ENCODE data around the gene MIA.
"Not testable (repeated sequence)": the region's sequence is repeated elsewhere in the genome, so short reads cannot be mapped to it uniquely, and the experiment has no call there.

Gene MIA

DNA sequence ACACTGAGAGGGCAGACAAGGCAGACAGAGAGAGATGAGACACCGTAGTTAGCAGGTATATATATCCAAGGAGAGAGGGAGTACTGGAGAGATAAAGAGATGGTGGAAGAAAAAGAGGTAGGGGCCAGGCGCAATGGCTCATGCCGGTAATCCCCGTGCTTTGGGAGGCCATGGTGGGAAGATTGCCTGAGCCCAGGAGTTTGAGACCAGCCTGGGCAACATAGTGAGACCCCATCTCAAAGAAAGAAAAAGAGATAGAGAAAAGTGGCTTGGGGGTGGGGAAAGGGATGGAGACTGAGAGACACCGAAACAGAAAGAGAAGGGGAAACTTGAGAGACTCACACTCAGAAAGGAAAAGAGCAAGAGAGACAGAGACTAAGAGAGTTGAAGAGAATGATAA lies 5.3 kb downstream of the MIA start:
- DNase-seq (ENCODE audit: low spot score): no peak
- in situ Hi-C loops (cut with MboI; ENCODE audit: low sequenced_read_pairs, unreplicated experiment): no loop called here
- TF ChIP-seq, protein P1, sequence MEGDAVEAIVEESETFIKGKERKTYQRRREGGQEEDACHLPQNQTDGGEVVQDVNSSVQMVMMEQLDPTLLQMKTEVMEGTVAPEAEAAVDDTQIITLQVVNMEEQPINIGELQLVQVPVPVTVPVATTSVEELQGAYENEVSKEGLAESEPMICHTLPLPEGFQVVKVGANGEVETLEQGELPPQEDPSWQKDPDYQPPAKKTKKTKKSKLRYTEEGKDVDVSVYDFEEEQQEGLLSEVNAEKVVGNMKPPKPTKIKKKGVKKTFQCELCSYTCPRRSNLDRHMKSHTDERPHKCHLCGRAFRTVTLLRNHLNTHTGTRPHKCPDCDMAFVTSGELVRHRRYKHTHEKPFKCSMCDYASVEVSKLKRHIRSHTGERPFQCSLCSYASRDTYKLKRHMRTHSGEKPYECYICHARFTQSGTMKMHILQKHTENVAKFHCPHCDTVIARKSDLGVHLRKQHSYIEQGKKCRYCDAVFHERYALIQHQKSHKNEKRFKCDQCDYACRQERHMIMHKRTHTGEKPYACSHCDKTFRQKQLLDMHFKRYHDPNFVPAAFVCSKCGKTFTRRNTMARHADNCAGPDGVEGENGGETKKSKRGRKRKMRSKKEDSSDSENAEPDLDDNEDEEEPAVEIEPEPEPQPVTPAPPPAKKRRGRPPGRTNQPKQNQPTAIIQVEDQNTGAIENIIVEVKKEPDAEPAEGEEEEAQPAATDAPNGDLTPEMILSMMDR (IDR thresholded peaks at IDR 0.05; ENCODE audit: borderline replicate concordance, control extremely low read depth, extremely low read depth, insufficient read depth, missing control alignments): no peak

DNA sequence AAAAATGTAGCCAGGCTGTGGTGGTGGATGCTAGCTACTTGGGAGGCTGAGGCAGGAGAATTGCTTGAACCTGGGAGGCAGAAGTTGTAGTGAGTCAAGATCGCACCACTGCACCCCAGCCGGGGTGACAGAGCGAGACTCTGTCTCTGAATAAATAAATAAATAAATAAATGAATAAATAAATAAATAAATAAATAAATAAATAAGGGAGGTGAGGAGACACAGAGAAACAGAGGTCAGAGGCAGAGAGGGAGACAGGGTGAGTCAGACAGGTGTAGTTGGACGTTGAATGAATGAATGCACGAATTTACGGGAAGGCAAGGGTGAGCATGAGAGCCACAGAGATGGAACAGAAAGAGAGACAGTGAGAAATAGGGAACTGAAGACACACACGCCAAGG lies 5.8 kb downstream of the MIA start:
- DNase-seq (ENCODE audit: low spot score): no peak
- in situ Hi-C loops (cut with MboI; ENCODE audit: low sequenced_read_pairs, unreplicated experiment): no loop called here
- TF ChIP-seq, protein P1 (IDR thresholded peaks at IDR 0.05; ENCODE audit: borderline replicate concordance, control extremely low read depth, extremely low read depth, insufficient read depth, missing control alignments): no peak

DNA sequence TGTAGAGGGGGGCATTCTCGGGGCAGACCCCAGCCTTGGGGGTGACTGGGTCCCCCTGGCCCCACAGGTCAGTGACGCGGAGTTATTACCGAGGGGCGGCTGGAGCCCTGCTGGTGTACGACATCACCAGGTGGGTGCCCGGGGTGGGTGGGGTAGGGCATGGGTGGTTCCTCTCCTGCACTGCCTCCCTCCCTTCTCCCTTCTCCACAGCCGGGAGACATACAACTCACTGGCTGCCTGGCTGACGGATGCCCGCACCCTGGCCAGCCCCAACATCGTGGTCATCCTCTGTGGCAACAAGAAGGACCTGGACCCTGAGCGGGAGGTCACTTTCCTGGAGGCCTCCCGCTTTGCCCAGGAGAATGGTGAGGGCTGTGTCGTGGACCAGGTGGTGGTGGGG lies 8.4 kb downstream of the MIA start:
- DNase-seq (ENCODE audit: low spot score): no peak
- in situ Hi-C loops (cut with MboI; ENCODE audit: low sequenced_read_pairs, unreplicated experiment): no loop called here
- TF ChIP-seq, protein P1 (IDR thresholded peaks at IDR 0.05; ENCODE audit: borderline replicate concordance, control extremely low read depth, extremely low read depth, insufficient read depth, missing control alignments): no peak

DNA sequence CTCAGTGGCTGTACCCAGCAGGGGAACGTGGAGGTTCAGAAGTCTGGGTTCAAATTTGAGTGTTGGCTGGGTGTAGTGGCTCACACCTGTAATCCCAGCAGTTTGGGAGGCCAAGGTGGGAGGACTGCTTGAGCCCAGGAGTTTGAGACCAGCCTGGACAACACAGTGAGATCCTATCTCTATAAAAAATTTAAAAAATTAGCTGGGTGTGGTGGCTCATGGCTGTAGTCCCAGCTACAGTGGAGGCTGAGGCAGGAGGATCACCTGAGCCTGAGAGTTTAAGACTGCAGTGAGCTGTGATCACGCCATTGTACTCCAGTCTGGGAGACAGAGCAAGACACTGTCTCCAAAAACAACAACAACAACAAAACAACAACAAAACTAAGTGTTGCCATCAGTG lies 8.8 kb downstream of the MIA start:
- DNase-seq (ENCODE audit: low spot score); in situ Hi-C loops (cut with MboI; ENCODE audit: low sequenced_read_pairs, unreplicated experiment): not testable (repeated sequence)

DNA sequence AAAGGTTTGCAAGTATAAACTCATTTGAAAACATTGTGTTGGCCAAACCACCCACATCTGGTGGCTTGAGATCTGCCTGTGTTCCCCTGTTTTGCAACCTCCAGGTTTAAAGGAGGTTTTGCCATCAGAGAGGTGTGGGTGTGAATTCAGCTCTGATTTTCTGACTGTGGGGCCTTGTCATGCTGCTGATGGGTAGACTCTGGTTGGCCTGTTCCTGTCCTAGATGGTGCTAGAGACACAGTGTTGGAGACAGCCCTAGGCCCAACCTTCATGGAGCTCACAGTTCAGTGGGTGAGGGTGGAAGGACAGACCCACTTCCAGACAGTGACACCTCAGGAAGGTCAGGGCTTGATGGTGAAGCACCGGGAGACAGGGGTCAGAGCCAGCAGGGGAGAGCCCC lies 10.2 kb downstream of the MIA start:
- TF ChIP-seq, protein P1 (IDR thresholded peaks at IDR 0.05; ENCODE audit: borderline replicate concordance, control extremely low read depth, extremely low read depth, insufficient read depth, missing control alignments): no peak
- in situ Hi-C loops (cut with MboI; ENCODE audit: low sequenced_read_pairs, unreplicated experiment): no loop called here
- no peak for DNase-seq (ENCODE audit: low spot score)

DNA sequence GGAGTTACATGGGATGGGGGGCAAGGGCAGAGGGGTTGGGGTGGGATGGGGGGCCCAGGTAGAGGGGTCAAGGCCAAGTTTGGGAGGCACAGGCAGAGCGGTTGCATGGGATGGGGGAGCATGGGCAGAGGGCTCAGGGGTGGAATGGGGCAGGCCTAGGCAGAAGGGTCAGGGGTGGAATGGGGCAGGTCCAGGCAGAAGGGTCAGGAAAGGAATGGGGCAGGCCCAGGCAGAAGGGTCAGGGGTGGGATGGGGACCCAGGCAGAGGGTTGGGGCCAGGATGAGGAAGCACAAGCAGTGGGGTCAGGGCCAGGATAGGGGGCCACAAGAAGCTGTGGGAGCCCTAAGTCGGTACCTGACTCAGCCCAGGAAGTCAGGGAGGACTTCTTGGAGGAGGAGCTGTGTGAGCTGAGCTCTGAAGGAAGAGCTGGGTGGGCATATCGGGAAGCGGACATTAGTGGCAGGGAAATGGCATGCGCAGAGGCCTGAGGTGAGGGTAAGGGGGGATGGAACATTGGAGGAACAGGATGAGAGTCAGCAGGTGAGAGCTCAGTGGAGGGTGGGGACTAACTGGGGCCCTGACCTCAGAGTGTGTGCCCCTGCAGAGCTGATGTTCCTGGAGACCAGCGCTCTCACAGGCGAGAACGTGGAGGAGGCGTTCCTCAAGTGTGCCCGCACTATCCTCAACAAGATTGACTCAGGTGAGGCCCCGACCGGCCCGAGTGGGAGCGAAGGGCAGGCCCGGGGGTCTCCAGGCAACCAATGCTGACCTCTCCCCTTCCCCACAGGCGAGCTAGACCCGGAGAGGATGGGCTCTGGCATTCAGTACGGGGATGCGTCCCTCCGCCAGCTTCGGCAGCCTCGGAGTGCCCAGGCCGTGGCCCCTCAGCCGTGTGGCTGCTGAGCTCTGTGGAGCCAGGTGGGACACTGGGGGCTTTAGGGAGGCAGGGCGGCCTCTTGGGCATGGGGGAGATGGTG lies 11.0 kb downstream of the MIA start:
- in situ Hi-C loops (cut with MboI; ENCODE audit: low sequenced_read_pairs, unreplicated experiment): no loop called here
- no peak for DNase-seq (ENCODE audit: low spot score)
- TF ChIP-seq, protein P1 (IDR thresholded peaks at IDR 0.05; ENCODE audit: borderline replicate concordance, control extremely low read depth, extremely low read depth, insufficient read depth, missing control alignments): no peak

DNA sequence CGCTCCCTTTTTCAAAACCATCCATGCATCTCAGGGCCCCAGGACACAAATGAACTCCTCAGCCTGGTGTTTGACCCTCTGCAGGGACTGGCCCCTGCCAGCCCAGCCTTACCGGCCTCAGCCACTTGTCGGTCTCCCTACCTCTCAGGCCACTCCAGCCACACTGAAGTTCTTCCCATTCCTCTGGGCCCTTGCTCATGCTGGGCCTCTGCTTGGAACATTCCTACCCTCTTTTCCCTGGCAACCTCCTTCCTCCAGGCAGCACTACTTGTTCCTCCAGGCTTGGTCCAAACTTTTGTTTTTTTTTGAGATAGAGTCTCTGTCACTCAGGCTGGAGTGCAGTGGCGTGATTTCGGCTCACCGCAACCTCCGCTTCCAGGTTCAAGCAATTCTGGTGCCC lies 16.0 kb downstream of the MIA start:
- TF ChIP-seq, protein P1 (IDR thresholded peaks at IDR 0.05; ENCODE audit: borderline replicate concordance, control extremely low read depth, extremely low read depth, insufficient read depth, missing control alignments): no peak
- in situ Hi-C loops (cut with MboI; ENCODE audit: low sequenced_read_pairs, unreplicated experiment): no loop called here
- DNase-seq (ENCODE audit: low spot score): no peak

Data from GM13976 (cell line).